Endometrial microvascular endothelial cells (primary cell): ENCODE measurements around the gene LENEP. TPM values are rescaled to one million over a fixed set of nuclear protein-coding genes. Genes with fewer than 3 reads are reported as not detected.

Experiments used
- in situ Hi-C: cut with HindIII; loops from 2 replicates; pipeline ENCODE4 v1.10.0; 2017; ENCODE audit warnings: low sequenced_read_pairs, low pct_unique_long_range_greater_than_20kb; ENCODE audit errors: inconsistent ontology term
- total RNA-seq: library from RNA; depleted of rRNA; stranded (reverse); fragments of >200 nt; gene quantifications from one replicate; pipeline ENCODE4 v1.2.3, GENCODE V29; 2015; ENCODE audit errors: inconsistent ontology term

Gene LENEP
- total RNA-seq, 1 donor from 2014 or later = not detected

DNA sequence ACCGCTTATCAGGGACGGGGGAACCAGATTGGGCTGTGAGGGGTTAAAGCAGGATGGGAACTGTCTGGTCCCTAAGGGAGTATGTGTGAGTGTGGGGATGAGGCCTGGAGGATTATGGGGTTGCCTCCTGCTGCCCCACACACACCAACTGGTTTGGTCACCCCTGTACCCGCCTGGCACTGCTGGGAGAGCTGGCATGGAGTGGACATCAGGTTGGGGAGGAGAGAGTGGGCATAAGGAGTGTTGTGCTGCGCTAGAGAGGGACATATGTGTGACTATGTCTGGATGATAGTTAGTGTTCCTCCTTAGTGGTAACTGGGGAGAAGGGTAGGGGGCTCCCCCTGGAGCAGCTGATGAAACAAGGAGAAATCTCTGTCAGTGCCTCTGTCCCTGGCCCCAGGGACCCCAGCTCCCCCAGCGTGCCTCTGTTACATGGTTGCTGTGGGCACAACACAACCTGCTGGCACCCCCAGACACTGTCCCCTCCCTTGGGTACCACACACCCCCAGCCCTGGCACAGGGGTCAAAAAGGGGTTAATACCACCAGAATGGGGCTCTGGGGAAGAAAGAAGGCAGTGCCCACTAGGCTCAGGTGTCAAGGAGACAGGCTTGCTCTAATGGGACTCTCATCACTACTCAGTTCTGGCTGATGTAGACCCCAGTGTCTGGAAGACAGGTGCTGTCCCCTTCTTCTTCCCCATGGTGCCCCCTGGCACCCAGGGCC is 11.1 kb downstream of the LENEP start:
- in situ Hi-C loops = no loop called here

DNA sequence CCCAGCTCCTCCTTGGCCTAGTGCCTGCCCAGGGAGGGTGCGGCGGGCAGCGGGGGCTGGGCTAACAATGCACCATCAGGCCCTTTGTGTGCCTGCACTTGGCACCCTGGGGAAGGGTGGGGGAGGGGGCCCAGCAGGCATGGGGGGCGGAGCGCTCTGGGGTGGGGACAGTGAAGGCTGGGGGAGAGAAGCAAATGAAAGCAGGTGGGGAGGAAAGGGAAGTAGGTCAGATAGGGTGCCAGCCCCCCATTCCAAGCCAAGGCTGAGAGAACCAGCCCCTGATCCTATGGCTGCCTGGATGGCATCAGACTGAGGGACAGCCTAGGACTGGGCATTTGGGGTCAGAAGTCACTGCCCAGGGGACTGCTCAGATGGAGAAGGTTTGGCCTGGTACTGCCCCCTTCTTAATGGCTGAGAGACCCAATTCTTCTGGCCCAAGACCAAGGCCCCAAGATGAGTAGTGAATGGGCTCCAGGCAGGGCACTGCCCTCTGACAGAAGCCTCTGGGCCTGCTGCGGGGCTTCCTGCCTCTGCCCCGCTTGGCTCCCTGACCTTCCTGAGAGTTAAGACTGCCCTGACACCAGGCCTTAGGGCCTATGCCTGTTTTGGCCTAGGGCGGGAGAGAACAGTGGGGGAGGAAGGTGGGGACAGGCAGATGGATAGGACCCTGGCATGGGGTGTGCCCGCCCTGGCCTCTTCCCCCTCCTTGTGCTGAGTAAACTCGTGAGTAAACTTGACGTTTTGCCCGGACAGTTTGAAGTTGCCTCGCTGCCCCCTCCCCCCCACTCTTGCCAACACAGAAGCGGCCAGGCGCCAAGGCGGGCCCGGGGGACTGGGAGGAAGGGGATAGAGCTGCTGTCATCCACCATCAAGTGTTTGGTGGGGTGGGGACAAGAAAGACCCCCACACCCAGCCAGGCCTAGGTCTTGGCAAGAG is 12.0 kb downstream of the LENEP start:
- in situ Hi-C loops = no loop called here

DNA sequence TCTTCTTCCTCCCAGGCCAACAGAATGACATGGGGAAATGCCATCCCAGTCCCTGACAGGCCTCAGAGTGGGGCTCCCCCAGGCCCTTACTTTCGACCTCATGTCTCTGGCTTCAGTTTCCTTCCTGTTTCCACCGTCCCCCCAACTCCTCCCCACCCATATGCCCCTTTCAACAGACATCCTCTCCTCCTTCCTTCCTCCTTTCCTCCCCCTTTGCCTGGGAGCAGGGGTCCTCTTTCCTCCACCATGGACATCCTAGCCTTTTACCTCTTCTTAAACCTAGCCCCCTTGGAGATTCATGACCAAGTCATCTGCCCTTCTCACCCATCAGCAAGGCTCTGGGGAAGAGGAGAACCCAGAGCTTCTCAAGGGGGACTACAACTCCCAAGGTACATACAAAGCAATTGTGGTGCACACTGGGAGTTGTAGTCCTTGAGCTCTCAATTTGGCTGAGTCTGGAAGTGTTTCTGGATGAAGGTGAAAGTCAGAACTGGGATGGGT is 13.3 kb downstream of the LENEP start:
- in situ Hi-C loops = no loop called here

DNA sequence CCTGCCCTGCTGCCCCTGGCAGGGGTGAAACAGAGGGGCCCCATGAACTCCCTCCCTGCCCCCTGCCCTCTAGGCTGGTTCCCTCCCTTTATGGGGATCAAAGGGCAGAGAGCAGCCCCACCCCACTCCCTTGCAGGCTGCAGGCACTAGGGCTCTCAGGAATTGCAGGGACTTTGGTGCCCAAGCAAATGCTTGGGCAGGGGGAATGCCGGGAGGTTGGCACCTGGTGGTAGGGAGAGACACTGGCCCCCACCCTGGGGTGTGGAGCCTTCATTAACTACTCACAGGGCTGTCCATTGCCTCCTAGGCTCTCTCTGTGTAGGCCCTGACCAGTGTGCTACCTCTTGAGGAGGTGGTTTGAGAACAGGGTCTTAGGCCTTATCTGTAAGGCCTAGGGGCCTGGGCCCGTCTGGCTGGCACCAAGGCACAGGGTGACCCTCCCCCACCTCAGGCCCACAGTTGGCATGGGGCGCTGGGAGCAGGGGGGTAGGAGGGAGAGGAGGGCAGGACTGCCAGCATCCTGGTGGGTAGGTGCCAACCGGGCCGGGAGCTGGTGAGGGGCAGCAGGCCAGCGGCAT is 14.0 kb downstream of the LENEP start:
- in situ Hi-C loops = no loop called here

GRCh38 chr1:155008015-155008941 is 14.9 kb downstream of the LENEP start:
- in situ Hi-C loops = no loop called here

DNA sequence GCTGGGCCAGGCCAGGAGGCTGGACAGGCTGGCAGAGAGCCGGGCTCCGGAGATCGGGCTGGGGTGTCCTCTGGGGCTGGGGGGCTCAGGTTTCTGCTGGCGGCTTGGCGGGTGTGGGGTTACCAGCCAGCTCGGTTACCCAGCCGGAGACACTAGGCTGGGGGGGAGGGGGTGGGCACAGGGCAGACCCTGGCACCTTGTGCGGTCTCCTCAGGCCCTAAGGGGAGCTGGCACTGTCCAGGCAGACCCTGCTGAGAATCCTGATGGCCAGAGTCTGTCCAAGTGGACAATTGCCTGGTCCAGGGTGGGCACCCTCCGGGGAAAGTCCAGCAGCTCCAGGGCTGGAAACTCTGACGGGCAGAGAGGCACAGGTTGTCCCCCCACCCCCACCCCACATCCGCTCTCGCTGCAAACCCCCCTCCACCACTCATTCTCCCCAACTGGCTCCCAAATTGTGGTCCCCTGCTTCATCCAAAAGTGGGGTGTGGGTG is 15.9 kb downstream of the LENEP start:
- in situ Hi-C loops = no loop called here

GRCh38 chr1:155009742-155010141 is 16.4 kb downstream of the LENEP start:
- in situ Hi-C loops = loop anchor here (10.0 kb wide), 1 partner anchor 55 kb away; the partner anchor contains the start of gene EFNA4

- in situ Hi-C loops = loop anchor here (10.0 kb wide), 1 partner anchor 54 kb away; the partner anchor contains the start of gene EFNA4
These were observed 17.0 kb downstream of the LENEP start for GRCh38 chr1:155010211-155010918.

- in situ Hi-C loops = loop anchor here (10.0 kb wide), 1 partner anchor 54 kb away; the partner anchor contains the start of gene EFNA4
These were observed 17.6 kb downstream of the LENEP start for GRCh38 chr1:155011004-155011416.

GRCh38 chr1:155011437-155012025 is 18.1 kb downstream of the LENEP start:
- in situ Hi-C loops = loop anchor here (10.0 kb wide), 1 partner anchor 53 kb away; the partner anchor contains the start of gene EFNA4

GRCh38 chr1:155012026-155012546 is 18.7 kb downstream of the LENEP start:
- in situ Hi-C loops = loop anchor here (10.0 kb wide), 1 partner anchor 53 kb away; the partner anchor contains the start of gene EFNA4

DNA sequence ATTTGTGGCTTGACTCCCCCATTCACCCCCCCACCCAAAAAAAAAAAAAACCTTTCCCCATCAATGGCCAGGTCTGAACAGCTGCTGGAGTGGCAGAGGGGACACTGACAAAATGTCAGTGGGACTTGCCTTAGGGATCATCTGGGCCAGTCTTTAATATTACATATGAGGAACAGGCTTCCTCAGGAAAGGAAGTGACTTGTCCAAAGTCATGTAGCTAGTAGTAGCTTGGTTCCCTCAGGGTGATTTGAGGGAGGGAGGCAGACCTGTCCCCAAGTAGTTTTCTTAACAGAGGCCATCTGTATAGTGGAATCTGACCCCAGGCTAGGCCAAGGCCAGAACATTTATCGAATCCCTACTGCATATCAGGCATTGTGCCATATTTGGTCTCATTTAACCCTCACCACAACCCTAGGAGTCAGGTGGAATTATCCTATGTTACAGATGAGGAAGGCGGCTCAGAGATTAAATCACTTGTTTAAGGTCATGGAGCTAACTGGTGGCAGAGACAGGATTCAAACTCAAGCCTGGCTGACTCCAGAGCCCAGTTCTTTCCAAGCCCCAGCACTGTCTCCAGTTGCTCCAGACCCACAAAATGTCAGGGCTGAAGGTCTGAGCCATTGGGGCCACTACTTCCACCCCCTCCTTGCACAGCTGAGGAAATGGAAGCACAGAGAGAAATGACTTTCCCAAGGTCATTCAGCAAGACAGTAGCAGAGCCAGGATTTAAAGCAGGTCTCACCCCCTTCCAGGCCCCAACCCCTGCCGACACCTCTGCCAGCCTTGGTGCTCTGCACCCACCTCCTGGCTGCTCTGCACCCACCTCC is 19.6 kb downstream of the LENEP start:
- in situ Hi-C loops = loop anchor here (10.0 kb wide), 1 partner anchor 52 kb away; the partner anchor contains the start of gene EFNA4

- in situ Hi-C loops = loop anchor here (10.0 kb wide), 1 partner anchor 51 kb away; the partner anchor contains the start of gene EFNA4
These were observed 20.2 kb downstream of the LENEP start for GRCh38 chr1:155013632-155014031.

DNA sequence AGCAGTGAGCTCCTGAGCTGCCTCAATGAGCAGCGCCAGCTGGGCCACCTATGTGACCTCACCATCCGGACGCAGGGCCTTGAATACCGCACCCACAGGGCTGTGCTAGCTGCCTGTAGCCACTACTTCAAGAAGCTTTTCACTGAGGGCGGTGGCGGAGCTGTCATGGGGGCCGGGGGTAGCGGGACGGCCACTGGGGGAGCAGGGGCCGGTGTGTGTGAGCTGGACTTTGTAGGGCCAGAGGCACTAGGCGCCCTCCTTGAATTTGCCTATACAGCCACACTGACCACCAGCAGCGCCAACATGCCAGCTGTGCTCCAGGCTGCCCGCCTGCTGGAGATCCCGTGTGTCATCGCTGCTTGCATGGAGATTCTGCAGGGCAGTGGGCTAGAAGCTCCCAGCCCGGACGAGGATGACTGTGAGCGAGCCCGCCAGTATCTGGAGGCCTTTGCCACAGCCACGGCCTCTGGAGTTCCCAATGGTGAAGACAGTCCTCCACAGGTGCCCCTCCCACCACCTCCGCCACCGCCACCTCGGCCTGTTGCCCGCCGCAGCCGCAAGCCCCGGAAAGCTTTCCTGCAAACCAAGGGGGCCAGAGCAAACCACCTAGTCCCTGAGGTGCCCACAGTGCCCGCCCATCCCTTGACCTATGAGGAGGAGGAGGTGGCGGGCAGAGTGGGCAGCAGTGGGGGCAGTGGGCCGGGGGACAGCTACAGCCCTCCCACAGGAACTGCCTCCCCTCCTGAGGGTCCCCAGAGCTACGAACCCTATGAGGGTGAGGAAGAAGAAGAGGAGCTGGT is 21.5 kb downstream of the LENEP start:
- in situ Hi-C loops = loop anchor here (5.0 to 10.0 kb wide), 2 partner anchors 33 to 50 kb away; partner anchors contain the start of genes EFNA4 and FLAD1
